Activated T-cell treated with anti-CD3 and anti-CD28 coated beads, Interleukin-2, amount 50 U/mL, for 24 hours (primary cell): ENCODE measurements around the gene STK24.

Experiments
- DNase-seq: peaks from one replicate; pipeline ENCODE4 v3.0.0-alpha.2; 2020
- H3K27ac Mint-ChIP-seq: 2 replicates; pipeline ENCODE4 v1.8.0; 2020; ENCODE audit warnings: mild to moderate bottlenecking, mixed read lengths
- H3K27me3 Mint-ChIP-seq: 2 replicates; pipeline ENCODE4 v1.8.0; 2020; ENCODE audit warnings: mixed read lengths
- H3K36me3 Mint-ChIP-seq: 2 replicates; pipeline ENCODE4 v1.8.0; 2020; ENCODE audit warnings: low read depth, mixed read lengths
- H3K4me1 Mint-ChIP-seq: 2 replicates; pipeline ENCODE4 v1.8.0; 2020; ENCODE audit warnings: low read depth, mixed read lengths
- H3K4me3 Mint-ChIP-seq: 2 replicates; pipeline ENCODE4 v1.8.0; 2020; ENCODE audit warnings: mild to moderate bottlenecking, moderate library complexity, mixed read lengths
- H3K9me3 Mint-ChIP-seq: 2 replicates; pipeline ENCODE4 v1.8.0; 2020; ENCODE audit warnings: mixed read lengths

Gene STK24

GRCh38 chr13:98509271-98510155 is 67.4 kb downstream of the STK24 start:
- H3K27ac Mint-ChIP-seq = peak overlapping the region; percentile 95
- peaks cover 96% of the 10 kb centered on the region for H3K4me1 Mint-ChIP-seq
- H3K4me3 Mint-ChIP-seq = peak overlapping the region; percentile 53
- DNase-seq = peak; percentile 54
- no peaks in the 10 kb centered on the region for H3K27me3 Mint-ChIP-seq
- H3K36me3 Mint-ChIP-seq = peaks cover 85% of the 10 kb centered on the region
- H3K9me3 Mint-ChIP-seq = peaks cover 2% of the 10 kb centered on the region

GRCh38 chr13:98508685-98509084 is 68.2 kb downstream of the STK24 start:
- Mint-ChIP-seq H3K9me3 (peaks cover 2% of the 10 kb centered on the region), H3K27me3 (no peaks in the 10 kb centered on the region), H3K4me3 (no peak overlapping the region), H3K4me1 (peaks cover 96% of the 10 kb centered on the region), H3K27ac (peak overlapping the region; percentile 95), H3K36me3 (peaks cover 85% of the 10 kb centered on the region)
- DNase-seq = no peak

- Mint-ChIP-seq H3K27me3 (no peaks in the 10 kb centered on the region), H3K4me1 (peaks cover 96% of the 10 kb centered on the region), H3K27ac (peak overlapping the region; percentile 95), H3K36me3 (peaks cover 85% of the 10 kb centered on the region), H3K9me3 (peaks cover 2% of the 10 kb centered on the region), H3K4me3 (no peak overlapping the region)
- no peak for DNase-seq
Measured at GRCh38 chr13:98508280-98508679, 68.6 kb downstream of the STK24 start.

GRCh38 chr13:98507282-98507797 is 69.6 kb downstream of the STK24 start:
- H3K36me3 Mint-ChIP-seq = peaks cover 84% of the 10 kb centered on the region
- DNase-seq = no peak
- H3K4me3 Mint-ChIP-seq = no peak overlapping the region
- H3K27ac Mint-ChIP-seq = peak overlapping the region; percentile 22
- H3K4me1 Mint-ChIP-seq = peaks cover 96% of the 10 kb centered on the region
- no peaks in the 10 kb centered on the region for H3K27me3 Mint-ChIP-seq
- peaks cover 2% of the 10 kb centered on the region for H3K9me3 Mint-ChIP-seq

GRCh38 chr13:98506728-98507230 is 70.1 kb downstream of the STK24 start:
- no peak for DNase-seq
- Mint-ChIP-seq H3K4me3 (no peak overlapping the region), H3K9me3 (peaks cover 2% of the 10 kb centered on the region), H3K4me1 (peaks cover 96% of the 10 kb centered on the region), H3K27me3 (no peaks in the 10 kb centered on the region), H3K27ac (no peak overlapping the region), H3K36me3 (peaks cover 81% of the 10 kb centered on the region)

GRCh38 chr13:98506322-98506721 is 70.6 kb downstream of the STK24 start:
- peaks cover 2% of the 10 kb centered on the region for H3K9me3 Mint-ChIP-seq
- peak overlapping the region; percentile 64 for H3K27ac Mint-ChIP-seq
- no peaks in the 10 kb centered on the region for H3K27me3 Mint-ChIP-seq
- H3K4me1 Mint-ChIP-seq = peaks cover 94% of the 10 kb centered on the region
- H3K4me3 Mint-ChIP-seq = no peak overlapping the region
- H3K36me3 Mint-ChIP-seq = peaks cover 78% of the 10 kb centered on the region
- no peak for DNase-seq

- peak overlapping the region; percentile 69 for H3K27ac Mint-ChIP-seq
- H3K4me3 Mint-ChIP-seq = no peak overlapping the region
Measured at GRCh38 chr13:98505217-98505616, 71.7 kb downstream of the STK24 start.

GRCh38 chr13:98504371-98504963 is 72.4 kb downstream of the STK24 start:
- peak overlapping the region; percentile 69 for H3K27ac Mint-ChIP-seq
- DNase-seq = no peak
- peaks cover 76% of the 10 kb centered on the region for H3K36me3 Mint-ChIP-seq
- peaks cover 92% of the 10 kb centered on the region for H3K4me1 Mint-ChIP-seq
- H3K27me3 Mint-ChIP-seq = no peaks in the 10 kb centered on the region
- no peaks in the 10 kb centered on the region for H3K9me3 Mint-ChIP-seq
- H3K4me3 Mint-ChIP-seq = peak overlapping the region; percentile 4

More at GRCh38 chr13:98505217-98505616, 71.7 kb downstream of the STK24 start:
- no peaks in the 10 kb centered on the region for H3K27me3 Mint-ChIP-seq
- H3K9me3 Mint-ChIP-seq = no peaks in the 10 kb centered on the region
- H3K4me1 Mint-ChIP-seq = peaks cover 92% of the 10 kb centered on the region
- no peak for DNase-seq
- H3K36me3 Mint-ChIP-seq = peaks cover 75% of the 10 kb centered on the region

- Mint-ChIP-seq H3K9me3 (no peaks in the 10 kb centered on the region), H3K4me1 (peaks cover 92% of the 10 kb centered on the region), H3K27ac (peak overlapping the region; percentile 69), H3K4me3 (no peak overlapping the region), H3K27me3 (no peaks in the 10 kb centered on the region), H3K36me3 (peaks cover 80% of the 10 kb centered on the region)
- DNase-seq = no peak
Measured at GRCh38 chr13:98504029-98504351, 72.9 kb downstream of the STK24 start.

GRCh38 chr13:98503175-98504028 is 73.5 kb downstream of the STK24 start:
- no peaks in the 10 kb centered on the region for H3K9me3 Mint-ChIP-seq
- no peaks in the 10 kb centered on the region for H3K27me3 Mint-ChIP-seq
- peaks cover 89% of the 10 kb centered on the region for H3K4me1 Mint-ChIP-seq
- H3K4me3 Mint-ChIP-seq = no peak overlapping the region
- H3K36me3 Mint-ChIP-seq = peaks cover 81% of the 10 kb centered on the region
- H3K27ac Mint-ChIP-seq = peak overlapping the region; percentile 69
- no peak for DNase-seq

GRCh38 chr13:98500963-98501421 is 75.9 kb downstream of the STK24 start:
- Mint-ChIP-seq H3K36me3 (peaks cover 87% of the 10 kb centered on the region), H3K9me3 (no peaks in the 10 kb centered on the region), H3K4me1 (peaks cover 91% of the 10 kb centered on the region), H3K4me3 (no peak overlapping the region), H3K27ac (no peak overlapping the region), H3K27me3 (no peaks in the 10 kb centered on the region)
- DNase-seq = no peak

- Mint-ChIP-seq H3K9me3 (no peaks in the 10 kb centered on the region), H3K4me3 (no peak overlapping the region), H3K36me3 (peaks cover 76% of the 10 kb centered on the region), H3K27me3 (no peaks in the 10 kb centered on the region), H3K4me1 (peaks cover 79% of the 10 kb centered on the region), H3K27ac (peak overlapping the region; percentile 72)
- no peak for DNase-seq
Measured at GRCh38 chr13:98496966-98497365, 79.9 kb downstream of the STK24 start.

GRCh38 chr13:98496479-98496791 is 80.5 kb downstream of the STK24 start:
- no peaks in the 10 kb centered on the region for H3K9me3 Mint-ChIP-seq
- peaks cover 74% of the 10 kb centered on the region for H3K36me3 Mint-ChIP-seq
- no peak overlapping the region for H3K4me3 Mint-ChIP-seq
- H3K4me1 Mint-ChIP-seq = peaks cover 78% of the 10 kb centered on the region
- H3K27me3 Mint-ChIP-seq = no peaks in the 10 kb centered on the region
- H3K27ac Mint-ChIP-seq = peak overlapping the region; percentile 72
- no peak for DNase-seq
